Measurements from ENCODE around the gene SDR42E1. TPM values are rescaled to one million over a fixed set of nuclear protein-coding genes. Genes with fewer than 3 reads are reported as not detected.

Gene SDR42E1
- total RNA-seq, 1 donor = 1.4 TPM

GRCh38 chr16:81971853-81972252, 39.4 kb downstream of the SDR42E1 start:
- Histone ChIP-seq H3K4me1 (ENCODE audit: insufficient read depth, low read length) (no peaks in the 10 kb centered on the region), H3K79me2 (ENCODE audit: insufficient read depth, low read length) (no peaks in the 10 kb centered on the region), H3K4me3 (ENCODE audit: insufficient read depth, low read length) (no peak overlapping the region), H3K36me3 (ENCODE audit: insufficient read depth, low read length) (no peaks in the 10 kb centered on the region), H2AFZ (ENCODE audit: low read length) (no peak overlapping the region), H3K9me3 (ENCODE audit: low read depth, low read length) (peaks cover 4% of the 10 kb centered on the region), H3K27me3 (ENCODE audit: insufficient read depth, low read length) (no peaks in the 10 kb centered on the region), H3K4me2 (ENCODE audit: insufficient read depth, low read length) (no peak overlapping the region), H3K27ac (ENCODE audit: low read depth, low read length) (no peak overlapping the region), H4K20me1 (ENCODE audit: insufficient read depth, low read length) (no peaks in the 10 kb centered on the region)
- DNase-seq (ENCODE audit: insufficient read length, low spot score, missing footprints) = no peak
- TF ChIP-seq CTCF (IDR thresholded peaks at IDR 0.05; ENCODE audit: extremely low read depth, low read depth, low read length) = no peak

DNA sequence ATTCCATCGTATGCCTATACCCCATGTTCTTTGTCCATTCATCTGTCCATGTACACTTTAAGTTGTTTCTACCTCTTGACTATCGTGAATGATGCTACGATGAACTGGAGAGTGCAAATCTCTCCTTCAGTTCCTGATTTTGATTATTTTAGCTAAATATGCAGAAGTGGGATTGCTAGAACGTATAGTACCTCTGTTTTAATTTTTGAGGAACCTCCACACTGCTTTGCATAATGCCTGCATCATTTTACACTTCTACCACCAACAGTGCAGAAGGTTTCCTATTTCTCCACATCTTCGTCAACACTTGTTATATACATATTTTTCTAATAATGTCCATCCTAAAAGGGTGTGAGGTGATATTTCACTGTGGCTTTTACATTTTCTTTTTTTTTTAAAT, 43.9 kb downstream of the SDR42E1 start:
- H3K4me3 ChIP-seq (ENCODE audit: insufficient read depth, low read length) = no peak overlapping the region
- TF ChIP-seq CTCF (IDR thresholded peaks at IDR 0.05; ENCODE audit: extremely low read depth, low read depth, low read length) = no peak
- H3K79me2 ChIP-seq (ENCODE audit: insufficient read depth, low read length) = no peaks in the 10 kb centered on the region
- H3K36me3 ChIP-seq (ENCODE audit: insufficient read depth, low read length) = no peaks in the 10 kb centered on the region
- no peaks in the 10 kb centered on the region for H4K20me1 ChIP-seq (ENCODE audit: insufficient read depth, low read length)
- H3K27ac ChIP-seq (ENCODE audit: low read depth, low read length) = no peak overlapping the region
- no peak overlapping the region for H3K4me2 ChIP-seq (ENCODE audit: insufficient read depth, low read length)
- H3K27me3 ChIP-seq (ENCODE audit: insufficient read depth, low read length) = no peaks in the 10 kb centered on the region
- no peaks in the 10 kb centered on the region for H3K4me1 ChIP-seq (ENCODE audit: insufficient read depth, low read length)
- no peak overlapping the region for H2AFZ ChIP-seq (ENCODE audit: low read length)
- H3K9me3 ChIP-seq (ENCODE audit: low read depth, low read length) = peaks cover 4% of the 10 kb centered on the region
- no peak for DNase-seq (ENCODE audit: insufficient read length, low spot score, missing footprints)

DNA sequence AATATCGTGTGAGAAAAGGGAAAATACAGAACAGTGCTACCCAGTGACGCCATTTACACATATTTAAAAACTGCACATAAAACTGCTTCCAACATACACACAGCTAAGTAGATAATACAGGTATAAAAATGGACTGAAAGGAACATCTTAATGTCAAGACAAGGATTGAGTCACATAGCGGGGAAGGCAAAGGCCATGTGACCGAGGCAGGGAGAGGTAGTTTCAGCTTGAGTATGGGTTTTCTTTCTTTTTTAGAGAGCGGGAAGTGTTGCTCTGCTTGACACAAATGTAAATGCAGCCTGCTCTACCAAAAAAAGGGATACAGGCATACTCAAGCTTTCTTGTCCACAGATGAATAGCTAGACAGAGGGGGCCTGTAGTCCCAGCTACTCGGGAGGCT, 46.5 kb downstream of the SDR42E1 start:
- no peak overlapping the region for H2AFZ ChIP-seq (ENCODE audit: low read length)

More for the DNA sequence above, 46.5 kb downstream of the SDR42E1 start:
- Histone ChIP-seq H4K20me1 (ENCODE audit: insufficient read depth, low read length) (no peaks in the 10 kb centered on the region), H3K36me3 (ENCODE audit: insufficient read depth, low read length) (no peaks in the 10 kb centered on the region), H3K4me1 (ENCODE audit: insufficient read depth, low read length) (no peaks in the 10 kb centered on the region), H3K4me2 (ENCODE audit: insufficient read depth, low read length) (no peak overlapping the region), H3K27me3 (ENCODE audit: insufficient read depth, low read length) (no peaks in the 10 kb centered on the region), H3K79me2 (ENCODE audit: insufficient read depth, low read length) (no peaks in the 10 kb centered on the region), H3K27ac (ENCODE audit: low read depth, low read length) (no peak overlapping the region), H3K9me3 (ENCODE audit: low read depth, low read length) (no peaks in the 10 kb centered on the region), H3K4me3 (ENCODE audit: insufficient read depth, low read length) (no peak overlapping the region)
- TF ChIP-seq CTCF (IDR thresholded peaks at IDR 0.05; ENCODE audit: extremely low read depth, low read depth, low read length) = no peak
- DNase-seq (ENCODE audit: insufficient read length, low spot score, missing footprints) = no peak
